ENCODE results near the gene PRIM2.

- no peak for TF ChIP-seq ZFX (IDR thresholded peaks at IDR 0.05)
- TF ChIP-seq POLR2AphosphoS5 (IDR thresholded peaks at IDR 0.05; ENCODE audit: low read depth, low read length): no peak
- TF ChIP-seq EZH2phosphoT487 (IDR thresholded peaks at IDR 0.05; ENCODE audit: borderline replicate concordance): no peak
- TF ChIP-seq CTCF (IDR thresholded peaks at IDR 0.05 in 2 of 3, conservative IDR thresholded peaks at IDR 0.05 in 1 of 3; ENCODE audit: borderline replicate concordance in 1 of 3, insufficient read depth in 1 of 3, low read depth in 2 of 3, low read length in 2 of 3): no peak
- no peak for TF ChIP-seq REST (IDR thresholded peaks at IDR 0.05; ENCODE audit: low read depth)
- TF ChIP-seq EZH2 (IDR thresholded peaks at IDR 0.05): no peak
- no peak for TF ChIP-seq POLR2A (IDR thresholded peaks at IDR 0.05; ENCODE audit: borderline replicate concordance, extremely low read depth, insufficient read depth, insufficient read length)
- no peak for TF ChIP-seq ELF1 (IDR thresholded peaks at IDR 0.05; ENCODE audit: borderline replicate concordance, low read depth)
- no peak for TF ChIP-seq EGR1 (IDR thresholded peaks at IDR 0.05; ENCODE audit: low read depth)
- TF ChIP-seq SIN3A (IDR thresholded peaks at IDR 0.05; ENCODE audit: low read depth): no peak
- no peak for TF ChIP-seq SP1 (IDR thresholded peaks at IDR 0.05; ENCODE audit: low read depth)
- TF ChIP-seq MAX (IDR thresholded peaks at IDR 0.05): no peak
These were observed 18.7 kb upstream of the PRIM2 start for GRCh38 chr6:57298741-57299140.

All from HCT116 (cell line).